GM12875 (cell line): ENCODE measurements around the gene LYSMD2.
"Not testable (repeated sequence)": the region's sequence is repeated elsewhere in the genome, so short reads cannot be mapped to it uniquely, and the experiment has no call there.

ENCODE experiments used
- H3K4me3 ChIP-seq: one replicate; pipeline ENCODE4 v1.5.1; 2011; ENCODE audit warnings: low read depth, low read length, control low read depth
- TF ChIP-seq, protein P1 (sequence below): IDR thresholded peaks from 2 replicates; pipeline ENCODE4 v1.5.1; 2011; ENCODE audit warnings: low read depth, mild to moderate bottlenecking, control low read depth, inconsistent platforms, low read length, moderate library complexity, borderline replicate concordance; ENCODE audit not compliant: insufficient read depth

The LYSMD2 gene, protein sequence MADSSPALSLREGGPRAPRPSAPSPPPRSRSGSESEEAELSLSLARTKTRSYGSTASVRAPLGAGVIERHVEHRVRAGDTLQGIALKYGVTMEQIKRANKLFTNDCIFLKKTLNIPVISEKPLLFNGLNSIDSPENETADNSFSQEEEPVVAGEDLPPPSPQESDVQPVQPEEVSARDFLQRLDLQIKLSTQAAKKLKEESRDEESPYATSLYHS

DNA sequence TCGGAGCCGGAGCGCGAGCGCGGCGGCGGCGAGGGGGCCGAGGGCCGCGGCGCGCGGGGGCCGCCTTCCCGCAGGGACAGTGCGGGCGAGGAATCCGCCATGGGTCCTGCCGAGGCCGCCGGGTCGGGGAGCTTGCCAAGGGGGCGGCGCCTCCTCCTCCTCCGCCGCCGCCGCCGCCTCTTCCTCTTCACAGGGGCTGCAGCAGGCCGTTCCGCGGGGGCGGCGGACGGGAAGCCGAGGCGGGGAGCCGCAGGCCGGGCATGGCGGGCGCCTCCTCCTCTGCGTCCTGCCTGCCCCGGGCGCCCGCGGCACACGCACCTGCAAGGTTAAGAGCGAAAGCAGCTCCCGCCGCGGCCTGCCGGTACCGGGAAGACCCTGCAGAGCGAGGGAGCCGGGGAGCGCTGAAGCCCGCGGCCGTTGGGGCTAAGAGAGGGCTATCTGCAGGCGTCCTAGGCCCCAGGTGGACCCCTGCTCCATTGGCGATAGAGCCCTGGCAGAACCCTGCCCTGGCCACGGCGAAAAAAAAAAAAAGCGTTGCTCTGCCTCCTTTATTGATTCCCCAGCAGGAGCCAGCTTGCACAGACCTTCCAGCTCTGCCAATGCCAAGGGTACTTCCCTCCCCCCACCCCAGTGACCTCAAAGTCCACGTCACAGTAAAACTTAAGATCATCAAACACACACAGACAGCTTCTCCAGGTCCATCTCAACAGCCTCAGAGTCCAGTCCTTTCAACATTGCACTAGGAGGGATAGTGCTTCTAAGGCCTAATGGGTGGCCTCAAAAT, at the start of gene LYSMD2:
TSS of gene LYSMD2 (minus strand) at position 134 of the 784 bp plus-strand sequence. CDS start at position 101, 33 bp downstream.
- TF ChIP-seq, protein P1, sequence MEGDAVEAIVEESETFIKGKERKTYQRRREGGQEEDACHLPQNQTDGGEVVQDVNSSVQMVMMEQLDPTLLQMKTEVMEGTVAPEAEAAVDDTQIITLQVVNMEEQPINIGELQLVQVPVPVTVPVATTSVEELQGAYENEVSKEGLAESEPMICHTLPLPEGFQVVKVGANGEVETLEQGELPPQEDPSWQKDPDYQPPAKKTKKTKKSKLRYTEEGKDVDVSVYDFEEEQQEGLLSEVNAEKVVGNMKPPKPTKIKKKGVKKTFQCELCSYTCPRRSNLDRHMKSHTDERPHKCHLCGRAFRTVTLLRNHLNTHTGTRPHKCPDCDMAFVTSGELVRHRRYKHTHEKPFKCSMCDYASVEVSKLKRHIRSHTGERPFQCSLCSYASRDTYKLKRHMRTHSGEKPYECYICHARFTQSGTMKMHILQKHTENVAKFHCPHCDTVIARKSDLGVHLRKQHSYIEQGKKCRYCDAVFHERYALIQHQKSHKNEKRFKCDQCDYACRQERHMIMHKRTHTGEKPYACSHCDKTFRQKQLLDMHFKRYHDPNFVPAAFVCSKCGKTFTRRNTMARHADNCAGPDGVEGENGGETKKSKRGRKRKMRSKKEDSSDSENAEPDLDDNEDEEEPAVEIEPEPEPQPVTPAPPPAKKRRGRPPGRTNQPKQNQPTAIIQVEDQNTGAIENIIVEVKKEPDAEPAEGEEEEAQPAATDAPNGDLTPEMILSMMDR: no peak
- H3K4me3 ChIP-seq: peak within 1 kb of the TSS; percentile 88

DNA sequence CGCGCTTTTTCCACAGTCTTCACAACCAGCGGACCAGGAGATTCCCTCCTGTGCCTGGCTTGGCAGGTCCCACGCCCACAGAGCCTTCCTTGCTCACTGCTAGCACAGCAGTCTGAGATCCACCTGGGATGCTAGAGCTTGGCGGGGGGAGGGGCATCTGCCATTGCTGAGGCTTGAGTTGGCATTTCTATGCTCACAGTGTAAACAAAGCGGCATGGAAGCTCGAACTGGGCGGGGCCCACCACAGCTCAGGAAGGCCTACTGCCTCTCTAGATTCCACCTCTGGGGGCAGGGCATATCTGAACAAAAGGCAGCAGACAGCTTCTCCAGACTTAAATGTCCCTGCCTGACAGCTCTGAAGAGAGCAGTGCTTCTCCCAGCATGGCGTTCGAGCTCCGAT, 49.7 kb upstream of the LYSMD2 start:
- H3K4me3 ChIP-seq: not testable (repeated sequence)

DNA sequence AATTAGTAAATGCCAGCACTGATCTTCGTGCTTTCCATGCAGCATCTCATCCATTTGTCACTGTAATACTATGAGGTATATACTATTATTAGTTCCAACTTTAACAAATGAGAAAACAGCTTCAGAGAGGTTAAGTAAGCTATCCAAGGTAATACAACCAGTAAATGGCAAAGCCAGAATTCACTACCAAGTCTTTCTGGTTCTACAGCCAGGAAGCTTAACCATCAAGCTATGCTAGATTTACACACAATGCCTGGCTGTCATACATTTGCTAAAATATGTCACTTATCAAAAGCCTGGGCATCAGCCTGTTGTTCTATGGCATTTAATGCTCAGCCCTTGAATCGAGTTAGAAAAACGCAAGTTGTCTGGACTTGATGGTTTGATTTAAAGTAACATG, 46.5 kb upstream of the LYSMD2 start:
- TF ChIP-seq, protein P1: no peak

DNA sequence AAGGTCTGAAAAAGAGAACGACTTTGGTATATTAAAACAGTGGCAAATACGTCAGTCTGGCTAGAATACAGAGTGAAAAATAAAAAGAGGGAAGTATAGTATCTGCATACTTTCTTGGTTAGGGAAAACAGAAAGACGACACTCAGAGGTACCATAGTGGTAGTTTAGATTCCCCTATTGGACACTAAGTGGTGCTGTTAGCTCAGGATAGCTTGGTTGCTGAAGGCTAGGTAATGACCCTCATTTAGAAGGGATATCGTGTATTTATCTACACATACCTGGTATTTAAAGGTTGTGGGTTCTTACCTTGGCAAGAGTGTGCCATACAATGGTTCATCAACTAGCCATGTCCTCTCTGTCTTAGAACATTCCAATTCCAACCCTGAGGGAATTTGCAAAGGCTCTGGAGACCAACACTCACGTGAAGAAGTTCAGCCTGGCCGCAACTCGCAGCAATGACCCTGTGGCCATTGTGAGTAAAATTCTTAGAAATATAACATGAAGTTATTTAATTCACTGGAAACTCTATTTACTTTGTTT, 45.0 kb upstream of the LYSMD2 start:
- no peak overlapping the region for H3K4me3 ChIP-seq
- TF ChIP-seq, protein P1: no peak

More for the DNA sequence above, 46.5 kb upstream of the LYSMD2 start:
- H3K4me3 ChIP-seq: no peak overlapping the region

DNA sequence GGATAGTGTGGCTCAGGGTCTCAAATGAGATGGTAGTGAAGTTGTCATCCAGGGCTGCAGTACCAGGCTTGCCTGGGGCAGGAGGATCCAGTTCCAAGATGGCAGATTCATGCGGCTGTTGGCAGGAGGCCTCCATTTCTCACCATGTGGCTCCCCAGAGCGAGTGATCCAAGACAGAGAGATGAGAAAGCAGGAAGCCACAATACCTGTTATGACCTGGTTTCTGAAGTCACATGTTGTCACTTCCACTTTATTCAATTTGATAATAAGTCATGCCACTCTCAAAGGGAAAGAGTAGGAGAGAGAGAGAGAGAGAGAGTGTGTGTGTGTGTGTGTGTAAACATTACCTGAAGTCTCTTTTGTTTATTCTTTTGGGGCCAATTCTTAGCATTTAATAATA, 44.1 kb upstream of the LYSMD2 start:
- H3K4me3 ChIP-seq: no peak overlapping the region
- TF ChIP-seq, protein P1: no peak

DNA sequence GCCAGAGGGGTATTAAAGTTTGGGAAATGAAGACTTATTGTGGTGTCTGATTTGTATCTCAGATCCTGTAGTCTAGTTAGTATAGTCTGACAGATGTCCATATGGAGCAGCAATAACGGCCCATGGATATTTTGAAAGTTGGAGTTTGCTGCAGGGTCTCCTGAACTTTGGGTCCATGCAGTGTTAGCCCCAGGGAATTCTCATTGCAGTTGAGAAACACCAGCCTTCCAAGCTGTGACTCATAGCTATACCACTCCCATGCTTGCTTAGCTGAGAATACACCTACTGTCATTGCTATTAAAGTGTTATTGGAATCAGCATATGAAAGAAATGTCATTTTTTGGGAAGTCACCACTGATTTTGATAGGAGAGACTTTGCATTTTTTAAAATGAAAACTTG, 43.2 kb upstream of the LYSMD2 start:
- no peak overlapping the region for H3K4me3 ChIP-seq
- TF ChIP-seq, protein P1: no peak

DNA sequence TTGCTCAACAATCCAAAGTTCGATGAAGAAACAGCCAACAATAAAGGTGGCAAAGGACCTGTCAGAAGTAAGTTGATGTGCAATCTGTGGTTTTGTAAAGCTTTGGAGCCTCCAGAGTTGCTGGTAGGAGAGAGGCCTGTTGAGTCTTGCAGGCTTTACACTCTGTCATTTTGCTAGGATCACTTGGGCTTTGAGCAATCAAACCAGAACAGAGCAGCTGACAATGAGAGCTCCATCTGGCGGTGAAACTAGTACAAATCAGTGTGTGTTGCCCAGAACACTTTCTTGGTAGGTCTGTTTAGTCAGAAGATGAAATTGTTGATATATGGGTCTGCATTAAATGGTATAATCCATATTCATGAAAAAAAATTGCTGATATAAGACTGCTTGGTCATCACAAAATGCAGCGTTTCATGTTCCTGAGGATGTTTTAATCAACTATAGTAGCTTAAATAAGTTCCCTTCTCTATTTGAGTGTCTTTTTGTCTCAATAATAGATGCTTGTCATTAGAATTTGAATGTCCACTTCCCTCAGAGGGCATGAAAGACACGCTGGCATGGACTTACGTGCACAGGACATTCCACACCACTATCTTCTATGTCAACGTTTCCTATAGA, 39.6 kb upstream of the LYSMD2 start:
- TF ChIP-seq, protein P1: peak; percentile 67
- H3K4me3 ChIP-seq: no peak overlapping the region
